Keratinocyte (primary cell): Measurements from ENCODE around the gene WDR74. TPM values are rescaled to one million over a fixed set of nuclear protein-coding genes. Genes with fewer than 3 reads are reported as not detected.

Experiments
- DNase-seq: peaks from one replicate; pipeline ENCODE4 v3.0.0-alpha.2; 2011; ENCODE audit warnings: low read depth, missing footprints, low spot score
- FAIRE-seq: peaks from 2 replicates; lab custom pipeline; 2011; peaks lifted over from hg19 to GRCh38; lab: Jason Lieb, UNC
- H2AFZ ChIP-seq: 2 replicates; pipeline ENCODE4 v1.6.0; 2012; ENCODE audit warnings: low read length, control low read depth, inconsistent platforms; ENCODE audit not compliant: control insufficient read depth
- H3K27ac ChIP-seq: 2 replicates; pipeline ENCODE4 v1.5.1; 2011; ENCODE audit warnings: low read length; ENCODE audit not compliant: control insufficient read depth, insufficient read depth
- H3K27me3 ChIP-seq: 3 replicates; pipeline ENCODE4 v1.6.0; 2011; ENCODE audit warnings: low read length; ENCODE audit not compliant: control insufficient read depth, insufficient read depth; ENCODE audit errors: extremely low read depth
- H3K36me3 ChIP-seq, 2 experiments: 2 replicates in 1 of 2; 3 replicates in 1 of 2; pipeline ENCODE4 v1.5.1; 2011; ENCODE audit warnings: low read length in 2 of 2, mild to moderate bottlenecking in 1 of 2; ENCODE audit not compliant: control insufficient read depth in 2 of 2, insufficient read depth in 2 of 2; ENCODE audit errors: extremely low read depth in 1 of 2
- H3K4me1 ChIP-seq: 3 replicates; pipeline ENCODE4 v1.5.1; 2011; ENCODE audit warnings: low read length; ENCODE audit not compliant: control insufficient read depth, insufficient read depth; ENCODE audit errors: extremely low read depth
- H3K4me2 ChIP-seq: 3 replicates; pipeline ENCODE4 v1.6.0; 2011; ENCODE audit warnings: low read depth, low read length; ENCODE audit not compliant: control insufficient read depth, insufficient read depth; ENCODE audit errors: extremely low read depth
- H3K4me3 ChIP-seq, 3 experiments: fragments of 200-600 bp in 1 of 3; sonication (generic) in 1 of 3; 2 replicates in 2 of 3; 3 replicates in 1 of 3; pipeline ENCODE4 v1.5.1; 2011 to 2016; ENCODE audit warnings: low read length in 3 of 3, mild to moderate bottlenecking in 3 of 3, control low read depth in 2 of 3, inconsistent platforms in 1 of 3, low read depth in 1 of 3, mixed read lengths in 1 of 3, mixed run types in 1 of 3, moderate library complexity in 1 of 3; ENCODE audit not compliant: control insufficient read depth in 2 of 3, insufficient read depth in 2 of 3; ENCODE audit errors: extremely low read depth in 1 of 3
- H3K79me2 ChIP-seq: 2 replicates; pipeline ENCODE4 v1.6.0; 2012; ENCODE audit warnings: low read length; ENCODE audit not compliant: control insufficient read depth, insufficient read depth
- H3K9ac ChIP-seq: 3 replicates; pipeline ENCODE4 v1.6.0; 2011; ENCODE audit warnings: low read length; ENCODE audit not compliant: control insufficient read depth, insufficient read depth; ENCODE audit errors: extremely low read depth
- H3K9me1 ChIP-seq: 3 replicates; pipeline ENCODE4 v1.6.0; 2011; ENCODE audit warnings: low read length; ENCODE audit not compliant: control insufficient read depth, insufficient read depth; ENCODE audit errors: extremely low read depth
- H3K9me3 ChIP-seq: 2 replicates; pipeline ENCODE4 v1.5.1; 2012; ENCODE audit warnings: low read depth, low read length; ENCODE audit not compliant: control insufficient read depth
- H4K20me1 ChIP-seq: 3 replicates; pipeline ENCODE4 v1.6.0; 2011; ENCODE audit warnings: low read length; ENCODE audit not compliant: control insufficient read depth, insufficient read depth; ENCODE audit errors: extremely low read depth
- CTCF ChIP-seq, 3 experiments: IDR thresholded peaks in 1 of 3; conservative IDR thresholded peaks in 1 of 3; optimal IDR thresholded peaks in 1 of 3; 2 replicates in 2 of 3; 3 replicates in 1 of 3; pipeline versions ENCODE3 to v1.5.1; 2011; ENCODE audit warnings: low read length in 3 of 3, mild to moderate bottlenecking in 3 of 3, moderate library complexity in 2 of 3, control low read depth in 1 of 3, inconsistent platforms in 1 of 3; ENCODE audit not compliant: insufficient read depth in 2 of 3; ENCODE audit errors: extremely low read depth in 1 of 3
- EZH2 ChIP-seq: IDR thresholded peaks from one replicate; pipeline ENCODE4 v1.6.1; 2012; ENCODE audit warnings: inconsistent platforms, mild to moderate bottlenecking, low read length, moderate library complexity
- dilution Hi-C: fragments of 300-500 bp; cut with MboI; formaldehyde crosslinking; loops from one replicate; pipeline ENCODE4 v1.7.0; 2020; ENCODE audit warnings: low sequenced_read_pairs; ENCODE audit not compliant: extremely low pct_ligation_motif_present
- polyA minus RNA-seq, 3 experiments: library from RNA; depleted of rRNA, polyadenylated mRNA; stranded (reverse); fragments of >200 nt; gene quantifications; 1 replicate in 1 of 3; 2 replicates in 1 of 3; 3 replicates in 1 of 3; pipeline ENCODE4 v1.2.3, GENCODE V29; 2011
- polyA plus RNA-seq, 5 experiments: library from polyadenylated mRNA; depleted of rRNA in 3 of 5; stranded (reverse) in 3 of 5; stranded (forward) in 1 of 5; unstranded in 1 of 5; fragments of >200 nt; gene quantifications; 1 replicate in 1 of 5; 2 replicates in 3 of 5; 3 replicates in 1 of 5; pipeline versions ENCODE4 v1.2.1 to v1.2.3, GENCODE V29; 2011 to 2012; ENCODE audit warnings: missing spikeins in 2 of 5, low read depth in 1 of 5, low replicate concordance in 1 of 5

The WDR74 gene
- 44.5 to 48.1 TPM (median 47.7 TPM) in 3 replicates for polyA plus RNA-seq
- polyA plus RNA-seq (2011; ENCODE audit: low read depth): 52.4 TPM
- 26.8 and 38.1 TPM in 2 replicates for polyA plus RNA-seq (2011; cell fraction: cytosol; rRNA removed)
- polyA plus RNA-seq (2011; cell fraction: nucleus; rRNA removed): 65.9 and 68.6 TPM in 2 replicates
- 46.5 and 58.6 TPM in 2 replicates for polyA plus RNA-seq (2012; ENCODE audit: low replicate concordance)
- polyA minus RNA-seq: 39.4 to 66.3 TPM (median 48.9 TPM) in 3 replicates
- 53.1 TPM for polyA minus RNA-seq (2011; cell fraction: cytosol; rRNA and poly(A)+ RNA removed)
- polyA minus RNA-seq (2011; cell fraction: nucleus; rRNA and poly(A)+ RNA removed): 71.3 and 88.0 TPM in 2 replicates

GRCh38 chr11:62839050-62839945, at the start of gene WDR74:
Gene WDR74, minus strand, starts transcription at chr11:62839590. Its CDS starts 20 bp downstream, at chr11:62839570.
- Histone ChIP-seq H3K27me3 (no peaks in the 10 kb centered on the region), H3K79me2 (peaks cover 38% of the 10 kb centered on the region), H3K9me3 (no peaks in the 10 kb centered on the region), H3K27ac (peak within 1 kb of the TSS; percentile 98), H4K20me1 (no peaks in the 10 kb centered on the region), H3K4me1 (peaks cover 14% of the 10 kb centered on the region), H3K9me1 (no peaks in the 10 kb centered on the region), H3K4me2 (peak within 1 kb of the TSS; percentile 85), H3K9ac (peak within 1 kb of the TSS; percentile 94), H3K4me3 (peak within 1 kb of the TSS; percentile 80 to 95 (median 81)), H2AFZ (peak within 1 kb of the TSS; percentile 80), H3K36me3 (peaks cover 15 to 20% of the 10 kb centered on the region in 2 experiments)
- DNase-seq (no peak), FAIRE-seq (no peak)
- no peak for TF ChIP-seq EZH2
- no peak for TF ChIP-seq CTCF (optimal IDR thresholded peaks at IDR 0.05 in 1 of 3, IDR thresholded peaks at IDR 0.05 in 1 of 3, conservative IDR thresholded peaks at IDR 0.05 in 1 of 3; ENCODE audit: extremely low read depth in 1 of 3, insufficient read depth in 2 of 3, low read length in 3 of 3)
- dilution Hi-C loops: no loop called here

GRCh38 chr11:62889126-62889483, 49.7 kb upstream of the WDR74 start:
- Histone ChIP-seq H4K20me1 (peaks cover 25% of the 10 kb centered on the region), H3K9me1 (peaks cover 2% of the 10 kb centered on the region), H3K4me2 (no peak overlapping the region), H3K36me3 (peaks cover 43 to 50% of the 10 kb centered on the region in 2 experiments), H3K79me2 (peaks cover 22% of the 10 kb centered on the region), H3K27me3 (no peaks in the 10 kb centered on the region), H3K4me3 (no peak overlapping the region), H3K4me1 (peaks cover 17% of the 10 kb centered on the region), H3K9me3 (no peaks in the 10 kb centered on the region), H2AFZ (no peak overlapping the region), H3K27ac (no peak overlapping the region), H3K9ac (no peak overlapping the region)
- dilution Hi-C loops: no loop called here
- TF ChIP-seq EZH2: no peak
- no peak for TF ChIP-seq CTCF (optimal IDR thresholded peaks at IDR 0.05 in 1 of 3, IDR thresholded peaks at IDR 0.05 in 1 of 3, conservative IDR thresholded peaks at IDR 0.05 in 1 of 3; ENCODE audit: extremely low read depth in 1 of 3, insufficient read depth in 2 of 3, low read length in 3 of 3)
- FAIRE-seq (no peak), DNase-seq (no peak)
